Suprapubic skin (tissue), 4 donors: ENCODE data around the gene EFTUD2. TPM values are rescaled to one million over a fixed set of nuclear protein-coding genes. Genes with fewer than 3 reads are reported as not detected.
A peak's percentile ranks its signal among the peaks of the same experiment; 100 is the strongest.

Experiments
- DNase-seq, 2 donors: peaks; one replicate each; pipeline ENCODE4 v3.0.0-alpha.2; 2019; ENCODE audit warnings: low spot score in 2 of 2
- H3K27ac ChIP-seq: fragments of 200-600 bp; sonication (generic); one replicate; pipeline ENCODE4 v1.5.1; 2019
- H3K27me3 ChIP-seq: fragments of 200-600 bp; sonication (generic); one replicate; pipeline ENCODE4 v1.5.1; 2019
- H3K36me3 ChIP-seq: fragments of 200-600 bp; sonication (generic); one replicate; pipeline ENCODE4 v1.5.1; 2019
- H3K4me1 ChIP-seq: fragments of 200-600 bp; sonication (generic); one replicate; pipeline ENCODE4 v1.5.1; 2019
- H3K4me3 ChIP-seq: fragments of 200-600 bp; sonication (generic); one replicate; pipeline ENCODE4 v1.5.1; 2019; ENCODE audit warnings: mild to moderate bottlenecking
- H3K9me3 ChIP-seq: fragments of 200-600 bp; sonication (generic); one replicate; pipeline ENCODE4 v1.5.1; 2019
- EP300 ChIP-seq: sonication (generic); formaldehyde crosslinking; IDR thresholded peaks from one replicate; pipeline ENCODE4 v1.6.1; 2017; ENCODE audit warnings: antibody characterized with exemption
- POLR2A ChIP-seq, 2 donors: fragments of 450-650 bp; IDR thresholded peaks; one replicate each; pipeline ENCODE4 v1.6.1; 2017; ENCODE audit warnings: antibody characterized with exemption in 2 of 2, mild to moderate bottlenecking in 2 of 2, moderate library complexity in 2 of 2
- POLR2AphosphoS5 ChIP-seq, 3 donors: sonication (generic); formaldehyde crosslinking; IDR thresholded peaks; one replicate each; pipeline ENCODE4 v1.6.1; 2017; ENCODE audit warnings: antibody characterized with exemption in 3 of 3
- WGBS: methylation state at CpG from one replicate; pipeline ENCODE4 v1.1.5; 2018; 5-methylcytosine and 5-hydroxymethylcytosine counted together
- total RNA-seq, 4 donors: library from RNA; depleted of rRNA; stranded (reverse); fragments of >200 nt; gene quantifications; one replicate each; pipeline ENCODE4 v1.1.0, GENCODE V29; 2016
- TF ChIP-seq, protein P1 (sequence below), 2 donors: fragments of 200-600 bp in 1 of 2; fragments of 450-650 bp in 1 of 2; sonication (generic) in 1 of 2; IDR thresholded peaks; one replicate each; pipeline ENCODE4 v1.5.1; 2016 to 2019; ENCODE audit warnings: antibody characterized with exemption in 2 of 2, mild to moderate bottlenecking in 1 of 2, moderate library complexity in 1 of 2

The EFTUD2 gene
- total RNA-seq, 4 donors from 2014 or later, result 46.6 to 114 (median 94.7) TPM

DNA sequence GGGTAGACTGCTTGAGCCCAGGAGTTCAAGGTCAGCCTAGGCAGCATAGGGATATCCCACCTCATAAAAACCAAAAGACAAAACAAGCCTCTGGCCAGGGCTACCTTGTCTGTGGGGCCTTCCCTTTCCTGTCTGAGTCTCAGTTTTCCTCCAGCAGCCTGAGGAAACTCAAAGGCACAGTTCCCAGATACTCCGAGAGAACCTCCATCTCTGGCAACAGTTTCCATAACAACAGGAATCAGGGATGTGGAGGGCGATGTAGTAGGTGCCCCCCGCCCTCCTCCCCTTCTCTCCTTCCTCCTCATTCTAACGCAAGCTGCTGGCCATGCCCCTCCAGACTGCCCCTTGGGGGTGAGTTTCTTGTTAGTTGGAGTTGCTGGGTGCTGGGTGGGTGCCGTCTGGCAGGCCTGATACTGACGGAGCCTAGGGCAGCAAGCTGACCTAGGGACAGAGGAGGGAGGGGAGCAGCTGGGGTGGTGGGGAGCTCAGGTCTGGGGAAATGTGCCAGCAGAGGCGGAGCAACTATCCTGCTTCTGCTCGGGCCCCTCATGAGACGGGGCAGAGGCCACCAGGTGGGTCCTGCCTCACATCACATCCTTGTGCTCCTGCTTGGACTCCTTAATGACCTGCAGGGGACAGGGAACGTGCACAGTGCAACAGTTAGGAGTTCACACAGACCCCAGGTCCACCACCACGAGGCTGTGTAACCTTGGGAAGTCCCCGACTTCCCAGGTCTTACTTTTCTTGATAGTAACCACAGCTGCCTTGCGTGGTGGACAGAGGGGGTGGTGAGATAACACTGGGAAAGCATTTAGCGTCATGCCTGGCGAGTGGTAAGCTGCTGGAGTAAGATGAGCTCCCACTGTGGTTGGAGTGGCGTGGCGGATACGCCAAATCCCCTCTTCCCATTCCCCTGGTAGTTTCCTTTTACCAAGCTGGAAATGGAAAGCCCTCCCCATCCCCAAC is 7.8 kb upstream of the EFTUD2 start:
- Histone ChIP-seq H3K27me3 (peaks cover 11% of the 10 kb centered on the region), H3K36me3 (no peaks in the 10 kb centered on the region), H3K4me1 (peaks cover 12% of the 10 kb centered on the region), H3K27ac (no peak overlapping the region), H3K4me3 (no peak overlapping the region), H3K9me3 (no peaks in the 10 kb centered on the region)
- no peak for DNase-seq
- TF ChIP-seq POLR2A (IDR thresholded peaks at IDR 0.05) (no peak), POLR2AphosphoS5 (IDR thresholded peaks at IDR 0.05) (no peak), EP300 (no peak)
- TF ChIP-seq, protein P1, sequence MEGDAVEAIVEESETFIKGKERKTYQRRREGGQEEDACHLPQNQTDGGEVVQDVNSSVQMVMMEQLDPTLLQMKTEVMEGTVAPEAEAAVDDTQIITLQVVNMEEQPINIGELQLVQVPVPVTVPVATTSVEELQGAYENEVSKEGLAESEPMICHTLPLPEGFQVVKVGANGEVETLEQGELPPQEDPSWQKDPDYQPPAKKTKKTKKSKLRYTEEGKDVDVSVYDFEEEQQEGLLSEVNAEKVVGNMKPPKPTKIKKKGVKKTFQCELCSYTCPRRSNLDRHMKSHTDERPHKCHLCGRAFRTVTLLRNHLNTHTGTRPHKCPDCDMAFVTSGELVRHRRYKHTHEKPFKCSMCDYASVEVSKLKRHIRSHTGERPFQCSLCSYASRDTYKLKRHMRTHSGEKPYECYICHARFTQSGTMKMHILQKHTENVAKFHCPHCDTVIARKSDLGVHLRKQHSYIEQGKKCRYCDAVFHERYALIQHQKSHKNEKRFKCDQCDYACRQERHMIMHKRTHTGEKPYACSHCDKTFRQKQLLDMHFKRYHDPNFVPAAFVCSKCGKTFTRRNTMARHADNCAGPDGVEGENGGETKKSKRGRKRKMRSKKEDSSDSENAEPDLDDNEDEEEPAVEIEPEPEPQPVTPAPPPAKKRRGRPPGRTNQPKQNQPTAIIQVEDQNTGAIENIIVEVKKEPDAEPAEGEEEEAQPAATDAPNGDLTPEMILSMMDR (IDR thresholded peaks at IDR 0.05), result no peak
- 74% methylated on average over 15 of the region's 18 CpGs for WGBS

GRCh38 chr17:44906010-44906646 is 6.9 kb upstream of the EFTUD2 start:
- no peak for TF ChIP-seq POLR2AphosphoS5 (IDR thresholded peaks at IDR 0.05)
- TF ChIP-seq EP300, result no peak
- TF ChIP-seq POLR2A (IDR thresholded peaks at IDR 0.05), result no peak
- TF ChIP-seq, protein P1 (IDR thresholded peaks at IDR 0.05), result no peak
- Histone ChIP-seq H3K9me3 (no peaks in the 10 kb centered on the region), H3K36me3 (no peaks in the 10 kb centered on the region), H3K4me1 (peaks cover 8% of the 10 kb centered on the region), H3K4me3 (no peak overlapping the region), H3K27ac (no peak overlapping the region), H3K27me3 (peaks cover 2% of the 10 kb centered on the region)
- no peak for DNase-seq
- WGBS, result 74% methylated on average over 10 of the region's 10 CpGs

- no peak for TF ChIP-seq EP300
- TF ChIP-seq POLR2A (IDR thresholded peaks at IDR 0.05), result no peak
- no peak for TF ChIP-seq POLR2AphosphoS5 (IDR thresholded peaks at IDR 0.05)
- TF ChIP-seq, protein P1 (IDR thresholded peaks at IDR 0.05), result no peak
- Histone ChIP-seq H3K4me1 (peaks cover 15% of the 10 kb centered on the region), H3K27me3 (no peaks in the 10 kb centered on the region), H3K4me3 (no peak overlapping the region), H3K27ac (no peak overlapping the region), H3K9me3 (no peaks in the 10 kb centered on the region), H3K36me3 (no peaks in the 10 kb centered on the region)
- 83% methylated on average over 9 of the region's 9 CpGs for WGBS
- DNase-seq, result no peak
Observed at GRCh38 chr17:44905006-44906000, 6.1 kb upstream of the EFTUD2 start.

- H3K36me3 ChIP-seq, result no peaks in the 10 kb centered on the region
- H3K27me3 ChIP-seq, result no peaks in the 10 kb centered on the region
- WGBS, result 97% methylated on average over 25 of the region's 35 CpGs
- peak in 1 of 2 donors; percentile 49 for DNase-seq
- H3K4me1 ChIP-seq, result peaks cover 22% of the 10 kb centered on the region
- H3K27ac ChIP-seq, result no peak overlapping the region
- TF ChIP-seq POLR2AphosphoS5 (IDR thresholded peaks at IDR 0.05) (no peak), EP300 (no peak), POLR2A (IDR thresholded peaks at IDR 0.05) (no peak)
- TF ChIP-seq, protein P1 (IDR thresholded peaks at IDR 0.05), result no peak
- no peaks in the 10 kb centered on the region for H3K9me3 ChIP-seq
- H3K4me3 ChIP-seq, result no peak overlapping the region
Observed at GRCh38 chr17:44904001-44904984, 5.0 kb upstream of the EFTUD2 start.
